Measurements from ENCODE around the gene TFDP2. TPM values are rescaled to one million over a fixed set of nuclear protein-coding genes. Genes with fewer than 3 reads are reported as not detected.

TFDP2 gene
- total and polyA plus RNA-seq, 9 of the 15 experiments (the other 6 are each of a cell fraction or from before 2014, with no cell fraction given) = 95.6 to 179 (median 126) TPM

DNA sequence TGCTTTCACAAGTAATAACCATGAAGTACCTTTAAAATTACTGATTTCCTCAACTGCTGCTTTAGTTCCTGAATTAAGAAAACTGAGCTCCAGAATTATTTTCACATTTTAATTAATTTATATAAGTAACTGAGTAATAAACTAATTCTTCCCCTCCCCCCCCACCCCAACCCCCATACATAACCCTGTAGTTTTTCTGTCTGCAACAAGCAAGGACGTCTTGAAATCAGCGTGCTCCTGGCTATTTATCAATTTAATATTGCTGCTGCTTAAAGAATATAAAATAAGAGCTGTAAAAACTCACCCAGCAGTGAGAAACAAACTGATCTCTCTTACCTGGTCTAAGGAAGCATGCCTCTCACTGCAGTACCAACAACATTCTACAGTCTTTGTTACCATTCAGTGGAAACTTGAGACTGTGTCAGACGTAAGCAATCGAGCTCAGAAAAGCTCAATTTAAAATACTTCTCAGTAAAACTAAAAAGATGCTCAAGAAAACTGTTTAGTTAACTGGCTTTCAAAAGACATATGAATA is 121.0 kb downstream of the TFDP2 start (continued):
- TF ChIP-seq DEAF1 (CRISPR knock-in tag; IDR thresholded peaks at IDR 0.05) (no peak), FOXM1 (IDR thresholded peaks at IDR 0.05; ENCODE audit: low read depth) (peak; percentile 32; the same call in 1 of the 2 replicates), FOXM1 (CRISPR knock-in tag; IDR thresholded peaks at IDR 0.05; ENCODE audit: low read depth) (no peak), THRB (CRISPR knock-in tag; conservative IDR thresholded peaks at IDR 0.05) (no peak), KHSRP (IDR thresholded peaks at IDR 0.05) (no peak), JUND (IDR thresholded peaks at IDR 0.05; ENCODE audit: borderline replicate concordance, low read depth, low read length) (no peak), JUND (tag; IDR thresholded peaks at IDR 0.05; ENCODE audit: borderline replicate concordance, low read depth, low read length) (peak; percentile 17; the same call in 1 of the 3 replicates), ZNF551 (CRISPR knock-in tag; IDR thresholded peaks at IDR 0.05) (no peak), KDM5B (IDR thresholded peaks at IDR 0.05; ENCODE audit: insufficient replicate concordance, low read depth, low read length) (peak; percentile 40), HBP1 (CRISPR knock-in tag; IDR thresholded peaks at IDR 0.05) (no peak), TRIM24 (IDR thresholded peaks at IDR 0.05) (0 out of 4 replicates have a peak, but pooled peaks of 1 of the 2 experiments have one; percentile 29), ZBTB7A (IDR thresholded peaks at IDR 0.05; ENCODE audit: borderline replicate concordance, control insufficient read depth, low read depth, low read length) (no peak), ASH1L (IDR thresholded peaks at IDR 0.05; ENCODE audit: borderline replicate concordance, low read depth, partially characterized antibody) (no peak), NCOA6 (IDR thresholded peaks at IDR 0.05) (no peak), HLTF (IDR thresholded peaks at IDR 0.05) (no peak), ZNF311 (CRISPR knock-in tag; IDR thresholded peaks at IDR 0.05) (no peak), CCNT2 (IDR thresholded peaks at IDR 0.05; ENCODE audit: borderline replicate concordance, extremely low read depth, insufficient read length, low read depth, low read length) (no peak), RBM17 (IDR thresholded peaks at IDR 0.05; ENCODE audit: borderline replicate concordance, low read depth, low read length) (no peak), ZNF212 (CRISPR knock-in tag; IDR thresholded peaks at IDR 0.05) (no peak), ZNF175 (CRISPR knock-in tag; IDR thresholded peaks at IDR 0.05; ENCODE audit: low read depth) (no peak; the same call in 1 of the 2 replicates)
- TF ChIP-seq, protein P1, sequence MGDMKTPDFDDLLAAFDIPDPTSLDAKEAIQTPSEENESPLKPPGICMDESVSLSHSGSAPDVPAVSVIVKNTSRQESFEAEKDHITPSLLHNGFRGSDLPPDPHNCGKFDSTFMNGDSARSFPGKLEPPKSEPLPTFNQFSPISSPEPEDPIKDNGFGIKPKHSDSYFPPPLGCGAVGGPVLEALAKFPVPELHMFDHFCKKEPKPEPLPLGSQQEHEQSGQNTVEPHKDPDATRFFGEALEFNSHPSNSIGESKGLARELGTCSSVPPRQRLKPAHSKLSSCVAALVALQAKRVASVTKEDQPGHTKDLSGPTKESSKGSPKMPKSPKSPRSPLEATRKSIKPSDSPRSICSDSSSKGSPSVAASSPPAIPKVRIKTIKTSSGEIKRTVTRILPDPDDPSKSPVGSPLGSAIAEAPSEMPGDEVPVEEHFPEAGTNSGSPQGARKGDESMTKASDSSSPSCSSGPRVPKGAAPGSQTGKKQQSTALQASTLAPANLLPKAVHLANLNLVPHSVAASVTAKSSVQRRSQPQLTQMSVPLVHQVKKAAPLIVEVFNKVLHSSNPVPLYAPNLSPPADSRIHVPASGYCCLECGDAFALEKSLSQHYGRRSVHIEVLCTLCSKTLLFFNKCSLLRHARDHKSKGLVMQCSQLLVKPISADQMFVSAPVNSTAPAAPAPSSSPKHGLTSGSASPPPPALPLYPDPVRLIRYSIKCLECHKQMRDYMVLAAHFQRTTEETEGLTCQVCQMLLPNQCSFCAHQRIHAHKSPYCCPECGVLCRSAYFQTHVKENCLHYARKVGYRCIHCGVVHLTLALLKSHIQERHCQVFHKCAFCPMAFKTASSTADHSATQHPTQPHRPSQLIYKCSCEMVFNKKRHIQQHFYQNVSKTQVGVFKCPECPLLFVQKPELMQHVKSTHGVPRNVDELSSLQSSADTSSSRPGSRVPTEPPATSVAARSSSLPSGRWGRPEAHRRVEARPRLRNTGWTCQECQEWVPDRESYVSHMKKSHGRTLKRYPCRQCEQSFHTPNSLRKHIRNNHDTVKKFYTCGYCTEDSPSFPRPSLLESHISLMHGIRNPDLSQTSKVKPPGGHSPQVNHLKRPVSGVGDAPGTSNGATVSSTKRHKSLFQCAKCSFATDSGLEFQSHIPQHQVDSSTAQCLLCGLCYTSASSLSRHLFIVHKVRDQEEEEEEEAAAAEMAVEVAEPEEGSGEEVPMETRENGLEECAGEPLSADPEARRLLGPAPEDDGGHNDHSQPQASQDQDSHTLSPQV (IDR thresholded peaks at IDR 0.05) = no peak

Data from K562 (cell line).